ENCODE measurements around the gene RPL7A. TPM values are rescaled to one million over a fixed set of nuclear protein-coding genes. Genes with fewer than 3 reads are reported as not detected.

The RPL7A gene
- total and polyA plus RNA-seq, 2 of the 13 experiments (the other 11 are each of a cell fraction or from before 2014, with no cell fraction given) = 2,401 to 2,938 TPM

DNA sequence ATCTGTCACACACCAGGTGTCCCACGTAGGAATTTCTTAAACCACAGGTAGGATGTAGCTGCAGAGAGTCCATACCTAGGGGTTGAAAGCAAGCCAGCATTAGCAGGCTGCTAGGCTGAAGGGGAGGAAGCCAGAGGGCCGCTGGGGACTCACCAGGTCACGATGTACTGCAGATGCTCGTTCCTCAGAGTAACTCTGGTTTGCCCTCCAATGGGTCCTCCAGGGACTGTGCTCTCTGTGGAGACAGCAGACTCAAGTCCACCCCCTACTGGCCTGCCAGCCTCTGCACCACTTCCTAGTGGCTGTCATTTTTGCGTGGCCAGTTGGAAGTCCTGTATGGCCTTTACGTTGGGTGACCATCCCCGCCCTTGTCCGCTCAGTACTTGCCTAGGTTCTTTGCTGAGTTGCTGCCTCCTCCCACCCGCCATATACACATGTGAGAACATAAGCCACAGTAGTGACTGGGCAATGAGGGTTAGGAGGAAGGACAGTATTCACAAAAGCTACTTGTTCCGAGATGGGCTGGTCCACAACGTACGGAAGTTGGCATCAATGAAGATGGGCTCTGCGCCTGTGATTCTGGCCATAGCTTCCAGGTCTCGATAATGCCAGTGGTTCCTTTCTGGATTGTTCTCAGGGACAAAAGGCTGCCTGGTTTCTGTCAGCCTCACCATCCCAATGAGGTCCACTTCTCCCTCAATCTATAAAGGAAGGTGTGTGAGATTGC is 4.1 kb downstream of the RPL7A start (continued):
- TF ChIP-seq NCOA5 (CRISPR knock-in tag; IDR thresholded peaks at IDR 0.05) = no peak
- TF ChIP-seq HMG20B (CRISPR knock-in tag; conservative IDR thresholded peaks at IDR 0.05) = no peak
- no peak for TF ChIP-seq PHF5A (CRISPR knock-in tag; IDR thresholded peaks at IDR 0.05; ENCODE audit: low read depth, unreplicated experiment)
- TF ChIP-seq ZNF34 (CRISPR knock-in tag; IDR thresholded peaks at IDR 0.05; ENCODE audit: borderline replicate concordance) = no peak
- TF ChIP-seq, protein P1, sequence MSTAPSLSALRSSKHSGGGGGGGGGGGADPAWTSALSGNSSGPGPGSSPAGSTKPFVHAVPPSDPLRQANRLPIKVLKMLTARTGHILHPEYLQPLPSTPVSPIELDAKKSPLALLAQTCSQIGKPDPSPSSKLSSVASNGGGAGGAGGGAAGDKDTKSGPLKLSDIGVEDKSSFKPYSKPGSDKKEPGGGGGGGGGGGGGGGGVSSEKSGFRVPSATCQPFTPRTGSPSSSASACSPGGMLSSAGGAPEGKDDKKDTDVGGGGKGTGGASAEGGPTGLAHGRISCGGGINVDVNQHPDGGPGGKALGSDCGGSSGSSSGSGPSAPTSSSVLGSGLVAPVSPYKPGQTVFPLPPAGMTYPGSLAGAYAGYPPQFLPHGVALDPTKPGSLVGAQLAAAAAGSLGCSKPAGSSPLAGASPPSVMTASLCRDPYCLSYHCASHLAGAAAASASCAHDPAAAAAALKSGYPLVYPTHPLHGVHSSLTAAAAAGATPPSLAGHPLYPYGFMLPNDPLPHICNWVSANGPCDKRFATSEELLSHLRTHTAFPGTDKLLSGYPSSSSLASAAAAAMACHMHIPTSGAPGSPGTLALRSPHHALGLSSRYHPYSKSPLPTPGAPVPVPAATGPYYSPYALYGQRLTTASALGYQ (CRISPR knock-in tag; IDR thresholded peaks at IDR 0.05) = no peak
- TF ChIP-seq NCOR1 (IDR thresholded peaks at IDR 0.05; ENCODE audit: borderline replicate concordance, low read length) = no peak
- no peak for TF ChIP-seq ZNF704 (CRISPR knock-in tag; IDR thresholded peaks at IDR 0.05; ENCODE audit: borderline replicate concordance)
- no peak for TF ChIP-seq ZBTB39 (CRISPR knock-in tag; IDR thresholded peaks at IDR 0.05)
- TF ChIP-seq, protein P2, sequence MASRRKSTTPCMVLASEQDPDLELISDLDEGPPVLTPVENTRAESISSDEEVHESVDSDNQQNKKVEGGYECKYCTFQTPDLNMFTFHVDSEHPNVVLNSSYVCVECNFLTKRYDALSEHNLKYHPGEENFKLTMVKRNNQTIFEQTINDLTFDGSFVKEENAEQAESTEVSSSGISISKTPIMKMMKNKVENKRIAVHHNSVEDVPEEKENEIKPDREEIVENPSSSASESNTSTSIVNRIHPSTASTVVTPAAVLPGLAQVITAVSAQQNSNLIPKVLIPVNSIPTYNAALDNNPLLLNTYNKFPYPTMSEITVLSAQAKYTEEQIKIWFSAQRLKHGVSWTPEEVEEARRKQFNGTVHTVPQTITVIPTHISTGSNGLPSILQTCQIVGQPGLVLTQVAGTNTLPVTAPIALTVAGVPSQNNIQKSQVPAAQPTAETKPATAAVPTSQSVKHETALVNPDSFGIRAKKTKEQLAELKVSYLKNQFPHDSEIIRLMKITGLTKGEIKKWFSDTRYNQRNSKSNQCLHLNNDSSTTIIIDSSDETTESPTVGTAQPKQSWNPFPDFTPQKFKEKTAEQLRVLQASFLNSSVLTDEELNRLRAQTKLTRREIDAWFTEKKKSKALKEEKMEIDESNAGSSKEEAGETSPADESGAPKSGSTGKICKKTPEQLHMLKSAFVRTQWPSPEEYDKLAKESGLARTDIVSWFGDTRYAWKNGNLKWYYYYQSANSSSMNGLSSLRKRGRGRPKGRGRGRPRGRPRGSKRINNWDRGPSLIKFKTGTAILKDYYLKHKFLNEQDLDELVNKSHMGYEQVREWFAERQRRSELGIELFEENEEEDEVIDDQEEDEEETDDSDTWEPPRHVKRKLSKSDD (CRISPR knock-in tag; IDR thresholded peaks at IDR 0.05; ENCODE audit: low read depth) = no peak
- no peak for TF ChIP-seq SIX1 (CRISPR knock-in tag; IDR thresholded peaks at IDR 0.05; ENCODE audit: borderline replicate concordance)
- TF ChIP-seq AHR (CRISPR knock-in tag; IDR thresholded peaks at IDR 0.05) = no peak
- no peak; the same call in 1 of the 2 replicates for TF ChIP-seq ZNF296 (CRISPR knock-in tag; conservative IDR thresholded peaks at IDR 0.05)
- TF ChIP-seq MATR3 (CRISPR knock-in tag; IDR thresholded peaks at IDR 0.05) = no peak
- TF ChIP-seq TAF1 (CRISPR knock-in tag; IDR thresholded peaks at IDR 0.05) = no peak
- no peak for TF ChIP-seq TIGD3 (CRISPR knock-in tag; IDR thresholded peaks at IDR 0.05; ENCODE audit: borderline replicate concordance)
- TF ChIP-seq POLR2AphosphoS2 (IDR thresholded peaks at IDR 0.05; ENCODE audit: low read depth, low read length) = no peak
- TF ChIP-seq, protein P3, sequence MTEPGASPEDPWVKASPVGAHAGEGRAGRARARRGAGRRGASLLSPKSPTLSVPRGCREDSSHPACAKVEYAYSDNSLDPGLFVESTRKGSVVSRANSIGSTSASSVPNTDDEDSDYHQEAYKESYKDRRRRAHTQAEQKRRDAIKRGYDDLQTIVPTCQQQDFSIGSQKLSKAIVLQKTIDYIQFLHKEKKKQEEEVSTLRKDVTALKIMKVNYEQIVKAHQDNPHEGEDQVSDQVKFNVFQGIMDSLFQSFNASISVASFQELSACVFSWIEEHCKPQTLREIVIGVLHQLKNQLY (CRISPR knock-in tag; IDR thresholded peaks at IDR 0.05) = no peak
- TF ChIP-seq BRD4 (CRISPR knock-in tag; IDR thresholded peaks at IDR 0.05) = no peak
- TF ChIP-seq SOX5 (CRISPR knock-in tag; IDR thresholded peaks at IDR 0.05; ENCODE audit: borderline replicate concordance) = 0 out of 2 replicates have a peak, but pooled peaks have one; percentile 17

Measured in HepG2 (cell line).